ENCODE measurements around the gene METTL25B.
"Not testable (repeated sequence)": the region's sequence is repeated elsewhere in the genome, so short reads cannot be mapped to it uniquely, and the experiment has no call there.

Gene METTL25B

GRCh38 chr1:156748670-156749418 is 20.6 kb downstream of the METTL25B start:
- DNase-seq (ENCODE audit: low spot score) = peak; percentile 29

GRCh38 chr1:156749419-156750118 is 21.3 kb downstream of the METTL25B start:
- DNase-seq (ENCODE audit: low spot score) = no peak

- no peak for DNase-seq (ENCODE audit: low spot score)
These were observed 22.0 kb downstream of the METTL25B start for GRCh38 chr1:156750191-156750672.

- DNase-seq (ENCODE audit: low spot score) = peak; percentile 53
These were observed 22.6 kb downstream of the METTL25B start for GRCh38 chr1:156750711-156751450.

- no peak for DNase-seq (ENCODE audit: low spot score)
These were observed 23.1 kb downstream of the METTL25B start, which contains the start of gene HDGF for GRCh38 chr1:156751451-156751756. HDGF (minus strand) TSS chr1:156751675; CDS start chr1:156751429, 246 bp downstream.

- DNase-seq (ENCODE audit: low spot score) = peak; percentile 94
These were observed 23.6 kb downstream of the METTL25B start for GRCh38 chr1:156751757-156752481.

GRCh38 chr1:156752843-156753482 is 24.7 kb downstream of the METTL25B start:
- DNase-seq (ENCODE audit: low spot score) = no peak

- no peak for DNase-seq (ENCODE audit: low spot score)
These were observed 25.9 kb downstream of the METTL25B start for GRCh38 chr1:156754219-156754618.

- no peak for DNase-seq (ENCODE audit: low spot score)
These were observed 27.3 kb downstream of the METTL25B start for GRCh38 chr1:156755527-156755950.

GRCh38 chr1:156756355-156756754 is 28.1 kb downstream of the METTL25B start:
- DNase-seq (ENCODE audit: low spot score) = no peak

GRCh38 chr1:156757572-156758253 is 29.4 kb downstream of the METTL25B start:
- not testable (repeated sequence) for DNase-seq (ENCODE audit: low spot score)

- DNase-seq (ENCODE audit: low spot score) = no peak
These were observed 32.0 kb downstream of the METTL25B start for GRCh38 chr1:156760092-156760795.

- DNase-seq (ENCODE audit: low spot score) = no peak
These were observed 32.5 kb downstream of the METTL25B start for GRCh38 chr1:156760796-156761104.

- DNase-seq (ENCODE audit: low spot score) = not testable (repeated sequence)
These were observed 36.9 kb downstream of the METTL25B start for GRCh38 chr1:156765136-156765535.

GRCh38 chr1:156765666-156766065 is 37.4 kb downstream of the METTL25B start:
- DNase-seq (ENCODE audit: low spot score) = no peak

- DNase-seq (ENCODE audit: low spot score) = peak; percentile 25
These were observed 38.2 kb downstream of the METTL25B start for GRCh38 chr1:156766298-156767100.

- peak; percentile 93 for DNase-seq (ENCODE audit: low spot score)
These were observed 39.0 kb downstream of the METTL25B start, which contains the start of gene PRCC for GRCh38 chr1:156767101-156767878. PRCC (plus strand) TSS chr1:156767535; CDS start chr1:156767772, 237 bp downstream.

GRCh38 chr1:156767879-156768604 is 39.8 kb downstream of the METTL25B start:
- DNase-seq (ENCODE audit: low spot score) = peak; percentile 22

Measured in AG20443 (cell line).